AG04450 (cell line): ENCODE data around the gene MGST2. TPM values are rescaled to one million over a fixed set of nuclear protein-coding genes. Genes with fewer than 3 reads are reported as not detected.

Source experiments
- CTCF ChIA-PET: fragments of 300-600, 350-600 bp; formaldehyde crosslinking; extraction: SDS; loops from one replicate; lab custom pipeline; 2022; ENCODE audit warnings: antibody characterized with exemption, inconsistent platforms; lab: Charles Lee
- POLR2A ChIA-PET: fragments of 350-600 bp; formaldehyde crosslinking; extraction: SDS; loops from one replicate; lab custom pipeline; 2021; ENCODE audit warnings: antibody characterized with exemption, inconsistent platforms; lab: Yijun Ruan, JAX
- DNase-seq: peaks from one replicate; pipeline ENCODE4 v3.0.0-alpha.2; 2011; ENCODE audit warnings: low read depth, low spot score
- H3K27ac ChIP-seq: one replicate; pipeline ENCODE4 v1.5.1; 2012; ENCODE audit warnings: low read depth, low read length, control low read depth
- H3K27me3 ChIP-seq: one replicate; pipeline ENCODE4 v1.6.0; 2012; ENCODE audit warnings: low read length; ENCODE audit not compliant: control insufficient read depth, insufficient read depth
- H3K4me3 ChIP-seq: 2 replicates; pipeline ENCODE4 v1.5.1; 2011; ENCODE audit warnings: mild to moderate bottlenecking, low read depth, low read length, control low read depth
- H3K9me3 ChIP-seq: 2 replicates; pipeline ENCODE4 v1.5.1; 2012; ENCODE audit warnings: low read length; ENCODE audit not compliant: control insufficient read depth, insufficient read depth
- polyA plus RNA-seq: library from polyadenylated mRNA; depleted of rRNA; stranded (reverse); fragments of >200 nt; gene quantifications from 2 replicates; pipeline ENCODE4 v1.2.3, GENCODE V29; 2011
- TF ChIP-seq, protein P1 (sequence below): IDR thresholded peaks from 2 replicates; pipeline ENCODE4 v1.5.1; 2011; ENCODE audit warnings: low read depth, low read length, control low read depth, inconsistent platforms

The MGST2 gene
- polyA plus RNA-seq, 1 experiment: 21.9 TPM

DNA sequence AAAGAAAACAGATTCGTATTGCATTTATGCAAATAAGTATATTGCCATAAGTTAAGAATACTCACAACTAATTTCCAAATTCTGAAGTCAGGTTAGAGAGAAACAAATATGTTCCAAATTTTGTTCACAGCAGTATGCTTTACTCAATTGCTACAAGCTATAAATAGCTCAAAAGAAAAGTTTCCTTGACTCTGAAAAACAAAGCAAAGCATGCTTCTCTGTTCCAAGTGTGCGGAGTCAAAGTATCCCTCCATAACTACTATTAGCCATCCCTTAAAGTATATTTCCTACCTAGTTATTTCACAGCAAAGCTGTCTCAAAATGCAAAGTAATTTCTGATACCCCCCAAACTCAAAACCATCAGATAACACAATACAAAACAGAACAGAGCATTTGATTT lies 47.3 kb downstream of the MGST2 start:
- no peak overlapping the region for H3K27ac ChIP-seq
- no peak for DNase-seq
- H3K4me3 ChIP-seq: no peak overlapping the region
- CTCF ChIA-PET: interaction anchor here (1.1 to 1.3 kb wide), 2 partner anchors 21 to 647 kb away, joined by 3 to 4 read pairs; no protein-coding TSS in a partner anchor
- H3K27me3 ChIP-seq: no peaks in the 10 kb centered on the region
- POLR2A ChIA-PET: no interaction called here
- H3K9me3 ChIP-seq: no peaks in the 10 kb centered on the region
- TF ChIP-seq, protein P1, sequence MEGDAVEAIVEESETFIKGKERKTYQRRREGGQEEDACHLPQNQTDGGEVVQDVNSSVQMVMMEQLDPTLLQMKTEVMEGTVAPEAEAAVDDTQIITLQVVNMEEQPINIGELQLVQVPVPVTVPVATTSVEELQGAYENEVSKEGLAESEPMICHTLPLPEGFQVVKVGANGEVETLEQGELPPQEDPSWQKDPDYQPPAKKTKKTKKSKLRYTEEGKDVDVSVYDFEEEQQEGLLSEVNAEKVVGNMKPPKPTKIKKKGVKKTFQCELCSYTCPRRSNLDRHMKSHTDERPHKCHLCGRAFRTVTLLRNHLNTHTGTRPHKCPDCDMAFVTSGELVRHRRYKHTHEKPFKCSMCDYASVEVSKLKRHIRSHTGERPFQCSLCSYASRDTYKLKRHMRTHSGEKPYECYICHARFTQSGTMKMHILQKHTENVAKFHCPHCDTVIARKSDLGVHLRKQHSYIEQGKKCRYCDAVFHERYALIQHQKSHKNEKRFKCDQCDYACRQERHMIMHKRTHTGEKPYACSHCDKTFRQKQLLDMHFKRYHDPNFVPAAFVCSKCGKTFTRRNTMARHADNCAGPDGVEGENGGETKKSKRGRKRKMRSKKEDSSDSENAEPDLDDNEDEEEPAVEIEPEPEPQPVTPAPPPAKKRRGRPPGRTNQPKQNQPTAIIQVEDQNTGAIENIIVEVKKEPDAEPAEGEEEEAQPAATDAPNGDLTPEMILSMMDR: no peak

DNA sequence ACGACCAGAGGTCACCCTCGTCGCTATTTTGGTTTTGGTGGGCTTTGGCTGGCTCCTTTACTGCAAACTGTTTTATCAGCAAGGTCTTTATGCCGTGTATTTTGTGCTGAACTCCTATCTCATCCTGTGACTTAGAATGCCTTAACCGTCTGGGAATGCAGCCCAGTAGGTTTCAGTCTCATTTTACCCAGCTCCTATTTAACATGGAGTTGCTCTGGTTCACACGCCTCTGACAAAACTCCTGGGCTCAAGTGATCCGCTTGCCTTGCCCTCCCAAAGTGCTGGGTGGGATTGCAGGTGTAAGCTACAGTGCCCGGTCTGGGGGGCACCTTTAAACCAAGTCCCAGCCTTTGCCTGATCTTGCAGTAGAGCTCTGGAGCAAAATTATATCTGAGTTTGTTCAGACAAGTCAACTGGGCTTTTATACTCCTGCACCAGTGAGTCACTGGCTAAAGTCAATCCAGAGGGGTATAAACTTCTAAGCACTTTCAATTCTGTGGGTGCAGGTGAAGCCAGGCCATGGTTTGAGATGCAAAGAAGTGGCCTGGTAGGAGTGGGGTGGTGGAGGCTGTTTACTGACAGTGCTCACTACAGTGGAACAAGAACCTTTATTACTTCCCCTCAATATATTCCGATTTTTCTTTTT lies 50.2 kb downstream of the MGST2 start:
- CTCF ChIA-PET: interaction anchor here (1.2 kb wide), 1 partner anchor 21 kb away, joined by 3 read pairs; no protein-coding TSS in a partner anchor
- no peak for DNase-seq
- H3K4me3 ChIP-seq: no peak overlapping the region
- POLR2A ChIA-PET: no interaction called here
- H3K9me3 ChIP-seq: no peaks in the 10 kb centered on the region
- H3K27me3 ChIP-seq: no peaks in the 10 kb centered on the region
- TF ChIP-seq, protein P1: no peak
- no peak overlapping the region for H3K27ac ChIP-seq

DNA sequence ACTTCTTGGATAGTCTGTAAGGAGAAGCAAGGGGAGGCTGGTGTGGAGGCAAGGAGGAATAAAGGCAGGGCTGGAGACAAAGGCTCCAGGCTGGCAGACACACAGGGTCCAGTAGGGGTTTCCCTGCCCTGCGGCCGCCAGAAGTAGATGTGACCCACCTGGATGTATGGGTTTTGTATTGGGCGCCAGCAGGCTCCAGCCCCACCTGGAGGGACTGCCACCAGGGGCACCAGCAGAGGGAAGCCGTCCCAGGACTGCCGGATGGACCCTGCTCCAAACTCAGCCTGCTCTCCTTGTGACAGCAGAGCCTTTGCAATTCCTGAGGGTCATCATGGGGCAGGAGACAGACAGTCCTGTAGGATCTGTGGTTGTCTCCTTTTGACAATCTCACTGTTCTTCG lies 52.7 kb downstream of the MGST2 start:
- no peak overlapping the region for H3K27ac ChIP-seq
- no peak overlapping the region for H3K4me3 ChIP-seq
- CTCF ChIA-PET: no interaction called here
- POLR2A ChIA-PET: no interaction called here
- TF ChIP-seq, protein P1: no peak
- DNase-seq: no peak
- H3K27me3 ChIP-seq: no peaks in the 10 kb centered on the region
- no peaks in the 10 kb centered on the region for H3K9me3 ChIP-seq

DNA sequence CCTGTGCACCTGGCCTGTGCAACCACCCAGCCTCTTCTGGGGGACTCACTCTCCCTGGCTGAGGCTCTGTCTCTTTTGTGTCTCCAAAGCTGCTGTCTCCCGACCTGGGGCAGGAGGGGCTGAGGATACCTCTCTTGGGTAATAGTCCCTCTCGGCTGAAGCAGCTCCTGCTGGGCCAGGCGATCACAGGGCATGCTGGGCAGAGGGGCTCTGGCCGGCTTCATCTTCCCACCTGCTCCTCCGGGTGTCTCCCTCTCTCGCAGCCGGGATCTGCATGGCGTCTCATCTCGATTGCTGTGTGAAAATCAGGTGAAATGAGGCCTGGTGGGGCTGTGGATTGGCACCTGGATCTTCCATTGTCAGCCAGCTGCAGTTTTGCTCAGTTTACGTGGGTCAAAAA lies 53.2 kb downstream of the MGST2 start:
- Histone ChIP-seq H3K27ac (no peak overlapping the region), H3K4me3 (no peak overlapping the region), H3K9me3 (no peaks in the 10 kb centered on the region), H3K27me3 (no peaks in the 10 kb centered on the region)
- ChIA-PET POLR2A (no interaction called here), CTCF (no interaction called here)
- no peak for DNase-seq
- TF ChIP-seq, protein P1: no peak

DNA sequence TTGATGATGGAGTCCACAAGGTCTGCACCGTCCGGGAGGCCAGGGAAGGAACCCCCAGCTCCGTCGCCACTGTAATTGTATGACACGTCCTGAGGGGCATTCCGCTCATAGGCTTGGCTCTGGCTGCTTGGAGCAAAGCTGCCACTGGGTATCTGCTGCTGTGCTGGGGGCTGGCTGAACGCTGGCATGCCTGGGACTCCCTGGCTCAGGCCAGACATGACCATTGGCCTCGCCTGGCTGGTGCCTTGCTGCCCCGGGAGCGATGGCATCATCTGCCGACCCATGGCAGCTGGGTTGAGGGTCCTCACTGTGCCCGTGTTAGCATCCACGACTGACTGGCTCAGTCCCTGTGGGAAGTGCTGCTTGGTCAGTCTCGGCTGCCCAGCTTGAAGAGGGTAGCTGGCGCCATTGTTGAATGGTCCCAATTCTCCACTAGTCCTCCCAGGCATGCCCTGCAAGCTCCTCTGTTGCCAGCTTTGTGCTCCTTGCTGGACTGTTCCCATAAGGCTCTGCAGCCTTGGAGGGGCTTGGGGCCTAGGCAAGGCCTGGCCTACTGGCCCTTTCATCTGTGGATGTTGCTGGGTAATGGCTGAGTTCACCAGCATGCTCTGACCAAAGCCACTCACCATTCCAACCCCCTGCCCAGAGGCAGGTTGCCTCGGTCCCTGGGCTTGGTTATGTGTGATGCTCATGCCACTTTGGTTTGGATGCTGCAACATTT lies 53.9 kb downstream of the MGST2 start:
- H3K27ac ChIP-seq: no peak overlapping the region
- CTCF ChIA-PET: no interaction called here
- TF ChIP-seq, protein P1: no peak
- no peak for DNase-seq
- H3K4me3 ChIP-seq: no peak overlapping the region
- POLR2A ChIA-PET: no interaction called here
- H3K9me3 ChIP-seq: no peaks in the 10 kb centered on the region
- H3K27me3 ChIP-seq: no peaks in the 10 kb centered on the region
